ENCODE data around the gene DEK. TPM values are rescaled to one million over a fixed set of nuclear protein-coding genes. Genes with fewer than 3 reads are reported as not detected.
"Not testable (repeated sequence)": the region's sequence is repeated elsewhere in the genome, so short reads cannot be mapped to it uniquely, and the experiment has no call there.

Gene DEK
- total RNA-seq, 1 donor from 2014 or later = 54.3 TPM

DNA sequence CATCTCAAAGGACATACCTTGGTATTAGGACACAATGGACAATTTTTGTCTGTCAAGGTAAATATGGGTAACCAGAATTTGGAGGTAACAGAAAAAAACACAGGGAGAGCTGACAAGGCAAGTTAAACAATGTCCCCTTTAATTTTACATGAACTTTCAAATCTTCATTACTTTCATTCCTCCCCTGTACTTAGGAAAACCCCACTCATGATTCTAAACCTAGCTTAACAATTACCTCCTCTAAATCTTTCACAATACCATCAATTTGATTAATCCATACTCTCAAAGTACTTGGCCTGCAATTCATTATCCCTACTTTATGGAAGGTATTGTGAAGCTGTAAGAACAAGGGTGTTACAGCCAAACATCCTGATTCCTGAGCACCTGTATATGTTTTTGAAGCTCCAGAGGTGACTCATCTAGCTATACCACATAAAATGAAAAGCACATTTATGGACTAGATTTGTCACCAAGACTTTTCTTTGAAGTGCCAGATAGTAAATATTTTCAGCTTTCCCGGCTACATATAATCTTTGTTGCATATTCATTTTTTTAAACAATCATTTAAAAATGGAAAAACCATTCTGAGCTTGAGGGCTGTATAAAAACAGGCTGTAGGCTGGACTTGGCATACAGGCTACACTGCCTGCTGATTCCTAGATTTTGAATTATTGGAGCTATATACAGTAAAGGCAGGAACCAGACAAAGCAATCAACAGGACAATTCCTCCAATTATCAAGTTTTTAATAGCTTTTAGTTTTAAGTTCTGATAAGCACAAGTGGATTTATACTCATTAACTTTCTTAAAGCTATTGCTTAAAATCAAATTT lies 22.9 kb downstream of the DEK start:
- DNase-seq (ENCODE audit: low spot score) = no peak

DNA sequence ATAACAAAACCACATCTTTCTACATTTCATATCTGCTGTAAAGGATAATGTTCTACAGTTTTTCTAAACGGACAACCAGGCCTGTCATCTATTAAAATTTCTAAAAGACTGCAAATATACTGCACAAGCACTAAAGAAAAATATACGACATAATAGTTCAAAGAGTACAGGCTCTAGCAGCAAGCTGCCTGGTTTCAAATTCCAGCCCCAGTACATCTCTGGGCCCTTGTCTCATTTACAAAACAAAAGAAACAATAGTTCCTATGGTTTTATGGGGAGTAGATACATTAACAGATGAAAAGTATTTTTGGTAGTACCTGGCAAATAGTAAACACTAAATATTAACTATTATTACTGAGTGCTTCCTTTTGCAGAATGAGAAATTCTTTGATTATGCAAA lies 24.1 kb downstream of the DEK start:
- DNase-seq (ENCODE audit: low spot score) = no peak

DNA sequence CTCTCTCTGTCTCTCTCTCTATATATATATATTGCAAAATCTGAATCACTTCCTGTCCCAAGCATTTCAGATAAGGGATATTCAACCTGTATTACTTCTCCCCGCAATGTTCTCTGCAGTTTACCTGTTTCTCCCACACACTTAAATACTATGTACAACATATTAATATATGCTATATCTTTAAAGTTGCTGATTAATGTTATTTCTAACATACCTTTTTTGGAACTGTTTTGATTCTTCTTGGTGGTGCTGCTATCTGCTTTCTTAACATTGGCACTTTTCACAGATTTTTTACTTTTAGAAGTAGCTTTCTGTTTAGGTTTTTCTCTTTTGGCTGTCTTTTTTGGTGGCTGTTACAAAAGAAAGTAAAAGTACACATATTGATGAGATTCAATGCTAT lies 27.2 kb downstream of the DEK start:
- no peak for DNase-seq (ENCODE audit: low spot score)

DNA sequence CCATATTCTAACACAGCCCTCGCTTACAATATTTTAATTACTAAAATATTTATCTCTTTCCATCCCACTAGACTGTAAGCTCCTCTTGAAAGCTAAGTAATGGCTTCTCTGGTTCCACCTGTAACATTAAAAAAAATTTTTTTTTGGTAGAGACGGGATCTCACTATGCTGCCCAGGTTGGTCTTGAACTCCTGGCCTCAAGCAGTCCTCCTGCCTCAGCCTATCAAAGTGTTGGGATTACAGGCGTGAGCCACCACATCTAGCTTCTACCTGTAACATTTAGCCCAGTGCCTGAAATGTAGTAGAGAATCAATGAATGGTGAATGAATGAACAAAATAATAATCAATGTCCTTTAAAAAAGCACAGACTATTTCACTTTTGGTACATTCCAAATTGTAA lies 28.8 kb downstream of the DEK start:
- no peak for DNase-seq (ENCODE audit: low spot score)

DNA sequence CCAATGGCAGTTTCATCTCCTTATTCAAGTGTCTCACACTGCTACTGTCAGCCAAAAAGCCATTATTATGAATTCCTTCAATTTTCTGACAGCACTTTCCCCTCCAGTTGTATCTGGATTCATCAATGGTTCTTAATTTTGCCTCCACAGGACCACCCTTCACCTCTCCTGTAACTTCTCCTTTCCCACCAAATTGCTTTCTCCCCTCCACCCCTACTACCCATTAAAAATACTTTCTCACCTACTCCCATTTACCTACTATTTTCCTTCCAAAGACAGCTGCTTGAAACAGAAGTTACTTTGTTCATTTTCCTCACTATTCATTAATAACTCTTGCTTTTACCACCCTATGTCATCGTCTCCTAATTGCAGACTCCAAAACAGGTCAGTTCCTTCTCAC lies 29.8 kb downstream of the DEK start:
- DNase-seq (ENCODE audit: low spot score) = no peak

DNA sequence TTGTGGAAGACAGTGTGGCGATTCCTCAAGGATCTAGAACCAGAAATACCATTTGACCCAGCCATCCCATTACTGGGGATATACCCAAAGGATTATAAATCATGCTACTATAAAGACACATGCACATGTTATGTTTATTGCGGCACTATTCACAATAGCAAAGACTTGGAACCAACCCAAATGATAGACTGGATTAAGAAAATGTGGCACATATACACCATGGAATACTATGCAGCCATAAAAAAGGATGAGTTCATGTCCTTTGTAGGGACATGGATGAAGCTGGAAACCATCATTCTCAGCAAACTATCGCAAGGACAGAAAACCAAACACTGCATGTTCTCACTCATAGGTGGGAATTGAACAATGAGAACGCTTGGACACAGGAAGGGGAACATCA lies 30.6 kb downstream of the DEK start:
- DNase-seq (ENCODE audit: low spot score) = not testable (repeated sequence)

DNA sequence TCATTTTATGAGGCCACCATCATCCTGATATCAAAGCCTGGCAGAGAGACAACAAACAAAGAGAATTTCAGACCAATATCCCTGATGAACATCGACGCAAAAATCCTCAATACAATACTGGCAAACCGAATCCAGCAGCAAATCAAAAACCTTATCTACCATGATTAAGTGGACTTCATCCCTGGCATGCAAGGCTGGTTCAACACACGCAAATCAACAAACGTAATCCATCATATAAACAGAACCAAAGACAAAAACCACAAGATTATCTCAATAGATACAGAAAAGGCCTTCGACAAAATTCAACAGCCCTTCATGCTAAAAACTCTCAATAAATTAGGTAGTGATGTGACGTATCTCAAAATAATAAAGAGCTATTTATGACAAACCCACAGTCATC lies 32.5 kb downstream of the DEK start:
- DNase-seq (ENCODE audit: low spot score) = not testable (repeated sequence)

DNA sequence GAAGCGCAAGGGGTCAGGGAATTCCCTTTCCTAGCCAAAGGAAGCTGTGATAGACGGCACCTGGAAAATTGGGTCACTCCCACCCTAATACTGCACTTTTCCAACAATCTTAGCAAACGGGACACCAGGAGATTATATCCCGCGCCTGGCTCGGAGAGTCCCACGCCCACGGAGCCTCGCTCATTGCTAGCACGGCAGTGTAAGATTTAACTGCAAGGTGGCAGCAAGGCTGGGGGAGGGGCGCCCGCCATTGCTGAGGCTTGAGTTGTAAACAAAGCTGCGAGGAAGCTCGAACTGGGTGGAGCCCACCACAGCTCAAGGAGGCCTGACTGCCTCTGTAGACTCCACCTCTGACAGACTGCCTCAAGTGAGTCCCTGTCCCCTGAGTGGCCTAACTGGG lies 35.7 kb downstream of the DEK start:
- not testable (repeated sequence) for DNase-seq (ENCODE audit: low spot score)

DNA sequence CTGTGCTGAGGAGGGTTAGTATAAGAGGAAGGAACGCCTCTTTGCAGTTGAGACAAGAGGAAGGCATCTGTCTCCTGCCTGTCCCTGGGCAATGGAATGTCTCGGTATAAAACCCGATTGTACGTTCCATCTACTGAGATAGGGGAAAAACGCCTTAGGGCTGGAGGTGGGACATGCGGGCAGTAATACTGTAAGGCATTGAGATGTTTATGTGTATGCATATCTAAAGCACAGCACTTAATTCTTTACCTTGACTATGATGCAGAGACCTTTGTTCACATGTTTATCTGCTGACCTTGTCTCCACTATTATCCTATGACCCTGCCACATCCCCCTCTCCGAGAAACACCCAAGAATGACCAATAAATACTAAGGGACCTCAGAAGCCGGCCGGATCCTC lies 37.2 kb downstream of the DEK start:
- DNase-seq (ENCODE audit: low spot score) = not testable (repeated sequence)

DNA sequence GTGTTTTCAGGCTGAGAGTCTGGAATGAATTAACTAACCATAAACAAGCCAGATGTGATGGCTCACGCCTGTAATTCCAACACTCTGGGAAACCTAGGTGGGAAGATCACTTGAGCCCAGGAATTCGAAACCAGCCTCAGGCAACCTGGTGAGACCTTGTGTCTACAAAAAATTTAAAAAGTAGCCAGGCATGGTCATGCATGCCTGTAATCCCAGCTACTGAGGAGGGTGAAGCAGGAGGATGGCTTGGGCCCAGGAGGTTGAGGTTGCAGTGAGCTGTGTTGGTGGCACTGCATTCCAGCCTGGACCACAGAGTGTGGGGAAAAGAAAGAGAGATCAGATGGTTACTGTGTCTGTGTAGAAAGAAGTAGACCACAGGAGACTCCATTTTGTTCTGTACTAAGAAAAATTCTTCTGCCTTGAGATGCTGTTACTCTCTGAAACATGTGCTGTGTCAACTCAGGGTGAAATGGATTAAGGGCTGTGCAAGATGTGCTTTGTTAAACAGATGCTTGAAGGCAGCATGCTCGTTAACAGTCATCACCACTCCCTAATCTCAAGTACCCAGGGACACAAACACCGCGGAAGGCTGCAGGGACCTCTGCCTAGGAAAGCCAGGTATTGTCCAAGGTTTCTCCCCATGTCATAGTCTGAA lies 37.8 kb downstream of the DEK start:
- not testable (repeated sequence) for DNase-seq (ENCODE audit: low spot score)

DNA sequence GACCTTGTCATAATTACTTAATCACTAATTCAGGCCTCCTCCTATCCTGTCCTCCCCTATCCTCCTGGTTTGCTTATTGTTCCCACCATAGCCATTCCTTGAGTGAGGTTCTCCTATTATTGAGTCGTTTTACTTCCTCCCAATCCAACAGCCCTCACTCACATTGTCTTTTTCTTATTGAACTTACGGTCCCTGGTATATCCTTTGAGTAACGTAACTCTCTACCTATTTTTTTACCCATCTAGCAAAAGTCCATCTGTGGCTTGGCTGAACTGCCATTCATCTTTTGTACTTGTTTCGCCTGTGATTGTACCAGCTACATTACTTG lies 43.1 kb downstream of the DEK start:
- DNase-seq (ENCODE audit: low spot score) = no peak

DNA sequence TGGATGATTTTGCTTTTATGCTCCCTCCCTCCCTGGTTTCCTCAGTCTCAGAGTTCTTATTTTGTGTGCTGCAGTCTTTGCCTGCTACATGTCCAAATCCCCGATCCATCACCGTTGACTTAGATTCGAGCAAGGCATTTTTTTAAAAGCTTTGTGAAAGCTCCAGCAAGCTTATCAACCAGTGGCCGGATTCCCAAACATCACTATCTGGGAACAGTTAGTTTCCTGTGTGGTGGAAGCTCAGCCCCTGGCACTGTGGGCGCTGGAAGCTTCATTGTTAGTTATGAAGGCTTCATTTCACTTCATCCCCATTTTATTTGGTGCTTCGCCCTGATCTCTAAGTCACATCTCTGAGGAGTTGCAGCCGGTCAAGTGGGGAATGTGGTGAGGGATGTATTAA lies 44.7 kb downstream of the DEK start:
- no peak for DNase-seq (ENCODE audit: low spot score)

DNA sequence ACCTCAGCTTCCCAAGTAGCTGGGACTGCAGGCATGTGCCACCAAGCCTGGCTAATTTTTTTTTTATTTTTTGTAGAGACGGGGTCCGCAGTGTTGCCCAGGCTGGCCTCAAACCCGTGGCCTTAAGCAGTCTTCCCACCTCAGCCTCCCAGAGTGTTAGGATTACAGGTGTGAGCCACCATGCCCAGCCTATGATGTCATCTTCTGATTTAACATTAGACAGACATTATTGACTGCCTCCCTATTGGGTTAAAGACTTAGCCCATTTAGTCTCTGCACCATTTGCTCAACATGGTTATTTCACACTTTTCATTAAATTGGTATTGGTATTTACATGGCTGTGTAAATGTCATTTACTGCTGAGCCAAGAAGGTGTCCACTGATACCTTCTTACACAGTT lies 46.1 kb downstream of the DEK start:
- no peak for DNase-seq (ENCODE audit: low spot score)

DNA sequence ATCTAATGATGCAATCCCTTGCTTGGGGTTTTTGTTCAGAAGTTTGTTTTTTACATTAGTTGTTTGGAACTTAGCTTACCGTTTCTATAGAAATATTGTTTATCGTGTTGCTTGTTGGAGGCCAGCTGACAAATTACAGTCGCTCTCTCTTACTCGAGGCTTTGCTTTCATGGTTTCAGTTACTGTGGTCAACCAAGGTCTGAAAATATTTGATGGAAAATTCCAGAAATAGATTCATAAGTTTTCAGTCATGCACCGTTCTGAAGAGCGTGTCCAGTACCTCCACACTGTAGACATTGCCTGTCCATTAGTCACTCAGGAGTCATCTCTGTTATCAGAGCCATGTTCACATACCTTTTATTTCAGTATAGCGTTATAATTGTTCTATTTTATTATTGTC lies 47.9 kb downstream of the DEK start:
- DNase-seq (ENCODE audit: low spot score) = no peak

DNA sequence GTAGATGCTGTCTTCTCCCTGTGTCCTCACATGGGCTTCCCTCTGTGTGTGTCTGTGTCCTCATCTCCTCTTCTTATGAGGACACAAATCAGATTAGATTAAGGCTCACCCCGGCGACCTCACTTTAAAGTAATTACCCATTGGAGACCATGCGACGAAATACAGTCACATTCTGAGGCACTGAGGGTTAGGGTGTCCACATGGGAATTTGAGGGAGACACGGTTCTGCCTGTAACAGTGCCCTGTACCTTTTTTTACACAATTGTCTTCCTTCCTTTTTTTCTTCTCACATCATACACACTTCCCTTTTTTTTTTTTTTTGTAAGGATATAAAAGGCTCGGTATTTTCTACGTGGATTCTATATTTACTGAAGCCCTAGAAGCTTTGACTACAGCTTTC lies 48.9 kb downstream of the DEK start:
- DNase-seq (ENCODE audit: low spot score) = no peak

DNA sequence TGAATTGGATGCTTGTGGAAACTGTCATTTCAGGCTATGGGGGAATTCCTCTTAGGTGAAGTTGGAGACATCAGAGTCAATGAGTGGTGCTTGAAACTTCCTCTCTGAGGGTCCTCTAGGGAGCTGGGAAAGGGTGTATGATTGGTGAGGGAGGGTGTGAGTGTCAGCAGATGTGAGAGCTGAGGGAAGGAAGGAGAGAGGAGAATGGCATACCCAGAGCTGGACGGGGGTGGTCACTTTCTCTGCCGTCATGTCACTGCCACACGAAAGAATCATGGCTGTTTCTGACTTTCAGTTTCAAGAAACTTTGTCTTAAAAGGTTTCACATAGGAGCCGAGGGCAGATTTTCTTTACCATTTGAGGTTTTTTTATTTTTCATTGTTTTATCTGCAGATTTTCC lies 50.3 kb downstream of the DEK start:
- no peak for DNase-seq (ENCODE audit: low spot score)

DNA sequence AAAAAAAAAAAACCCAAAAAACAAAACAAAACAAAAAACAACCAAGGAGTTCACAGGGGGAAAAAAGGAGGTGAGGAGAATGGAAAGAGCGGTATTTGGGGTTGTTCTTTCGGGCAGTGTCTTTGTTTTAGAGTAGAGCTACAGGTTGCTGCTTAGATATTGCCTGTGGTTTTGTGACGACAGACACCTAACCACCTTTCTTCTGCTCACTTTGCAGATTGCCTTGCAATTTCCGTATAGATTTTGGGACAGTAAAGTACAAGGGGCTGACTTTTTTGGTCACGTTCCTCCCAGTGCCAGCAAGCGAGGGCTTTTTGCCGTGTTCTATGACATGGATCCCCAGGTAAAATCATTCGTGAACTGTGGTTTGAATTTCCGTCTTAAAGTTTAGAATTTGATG lies 50.9 kb downstream of the DEK start:
- no peak for DNase-seq (ENCODE audit: low spot score)

DNA sequence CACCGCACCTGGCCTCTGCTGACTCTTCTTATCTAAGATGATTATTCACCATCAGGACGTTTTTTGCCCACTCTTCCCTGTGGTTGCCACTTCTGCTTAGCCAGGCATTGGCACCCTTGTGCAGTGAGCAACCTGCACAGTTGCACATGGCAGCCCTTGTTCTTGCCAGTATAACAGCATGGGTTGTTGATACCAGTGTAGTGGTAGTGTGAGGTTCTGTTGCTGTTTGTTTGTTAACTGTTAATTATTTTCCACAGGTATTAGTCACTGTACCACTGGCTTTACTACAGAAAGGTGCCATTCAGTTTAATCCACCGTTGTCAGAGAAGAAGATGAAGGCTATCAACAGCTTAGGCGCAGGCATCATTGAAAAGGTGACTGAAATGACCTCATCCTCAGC lies 52.1 kb downstream of the DEK start:
- no peak for DNase-seq (ENCODE audit: low spot score)

DNA sequence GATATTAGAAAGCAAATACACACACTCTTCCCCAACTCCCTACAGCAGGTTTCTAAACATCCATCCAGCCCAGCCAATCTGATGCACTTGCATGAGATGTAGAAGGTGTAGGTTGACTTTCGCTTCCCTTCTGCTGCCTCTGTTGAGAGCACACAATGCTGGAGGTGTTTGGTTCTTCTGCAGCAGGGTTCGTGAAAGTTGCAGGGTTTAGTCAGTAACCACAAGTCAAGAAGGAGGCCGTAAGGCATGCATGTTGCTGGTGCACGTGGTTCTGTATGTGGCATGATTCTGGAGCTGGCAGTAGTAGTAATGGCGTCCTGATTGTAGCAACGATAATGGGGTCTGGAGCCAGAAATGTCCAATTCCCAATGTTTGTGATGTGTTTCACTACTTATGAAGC lies 53.0 kb downstream of the DEK start:
- no peak for DNase-seq (ENCODE audit: low spot score)

DNA sequence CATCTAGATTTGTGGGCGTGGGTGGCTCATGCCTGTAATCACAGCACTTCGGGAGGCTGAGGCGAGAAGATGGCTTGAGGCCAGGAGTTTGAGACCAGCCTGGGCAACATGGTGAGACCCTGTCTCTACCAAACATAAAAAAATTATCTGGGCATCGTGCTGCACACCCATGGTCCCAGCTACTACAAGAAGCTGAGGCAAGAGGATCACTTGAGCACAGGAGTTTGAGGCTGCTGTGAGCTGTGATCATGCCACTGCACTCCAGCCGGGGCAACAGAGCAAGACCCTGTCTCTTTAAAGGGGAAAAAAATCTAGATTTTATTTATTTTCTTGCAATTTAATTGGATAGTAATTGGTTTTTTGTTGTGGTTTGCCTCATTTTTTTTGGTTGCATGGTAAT lies 53.6 kb downstream of the DEK start:
- no peak for DNase-seq (ENCODE audit: low spot score)

DNA sequence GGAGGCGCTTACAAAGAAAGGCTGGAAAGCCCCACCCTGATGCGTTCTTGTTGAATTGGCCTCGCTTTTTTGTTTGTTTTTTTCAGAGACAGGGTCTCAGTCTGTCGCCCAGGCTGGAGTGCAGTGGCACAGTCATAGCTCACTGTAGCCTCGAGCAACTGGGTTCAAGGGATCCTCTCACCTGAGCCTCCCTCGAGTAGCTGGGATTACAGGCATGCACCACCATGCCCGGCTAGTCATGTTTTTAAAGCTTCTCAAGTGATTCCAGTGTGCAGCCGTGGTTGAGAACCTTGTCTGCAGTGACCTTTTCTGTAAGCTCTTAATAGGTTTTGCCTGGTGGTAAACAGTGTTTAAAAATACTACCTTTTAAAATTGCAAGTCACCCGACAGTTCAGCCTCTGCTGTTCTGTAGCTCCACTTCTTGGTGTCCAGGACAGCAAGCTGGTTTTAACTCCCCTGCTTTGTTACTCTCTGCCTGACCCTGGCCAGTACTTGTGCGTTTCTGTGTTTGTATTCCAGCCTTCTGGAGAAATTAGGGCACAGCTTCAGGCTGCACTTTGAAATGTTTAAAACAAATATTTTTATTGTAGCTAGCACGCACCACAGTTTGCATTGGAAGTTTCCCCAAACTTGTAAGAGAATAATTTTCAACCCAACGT lies 54.7 kb downstream of the DEK start:
- DNase-seq (ENCODE audit: low spot score) = no peak

DNA sequence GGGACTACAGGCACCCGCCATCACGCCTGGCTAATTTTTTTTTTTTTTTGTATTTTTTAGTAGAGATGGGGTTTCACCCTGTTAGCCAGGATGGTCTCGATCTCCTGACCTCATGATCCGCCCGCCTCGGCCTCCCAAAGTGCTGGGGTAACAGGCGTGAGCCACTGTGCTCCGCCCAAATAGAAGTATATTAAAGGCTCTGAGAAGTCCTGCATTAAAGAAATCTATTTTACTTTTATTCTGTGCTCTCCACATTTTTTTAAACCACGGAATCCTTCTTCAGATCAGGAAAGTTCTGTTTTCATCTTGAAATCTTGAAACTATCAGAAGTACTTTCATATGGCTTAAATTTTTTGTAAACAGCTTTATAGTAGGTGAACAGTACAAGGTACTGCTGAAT lies 55.6 kb downstream of the DEK start:
- DNase-seq (ENCODE audit: low spot score) = not testable (repeated sequence)

DNA sequence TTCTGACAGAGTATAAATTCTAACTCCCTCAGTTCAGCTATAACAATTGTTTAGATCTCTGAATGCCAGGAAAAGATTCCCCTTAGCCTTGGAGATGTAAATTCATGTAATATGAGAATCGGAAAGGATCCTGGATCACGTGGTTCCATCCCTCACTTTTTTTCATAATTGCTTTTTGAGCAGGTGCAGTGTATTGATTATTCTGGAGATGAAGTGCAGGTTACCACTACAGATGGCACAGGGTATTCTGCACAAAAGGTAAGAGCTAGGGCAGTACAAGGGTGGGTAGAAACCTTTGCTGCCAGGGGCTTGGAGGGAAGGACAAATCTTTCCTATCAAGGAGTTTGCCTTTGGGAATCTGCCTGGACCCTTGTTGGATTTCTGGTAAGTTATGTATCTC lies 56.4 kb downstream of the DEK start:
- no peak for DNase-seq (ENCODE audit: low spot score)

Measured in mesenteric fat pad (tissue), 1 donor.